Liver (tissue), 3 donors: ENCODE data around the gene IGSF6.

Experiments used
- EGR1 ChIP-seq, 2 donors: IDR thresholded peaks; 2 replicates each; pipeline ENCODE4 v1.6.1; 2016 to 2018; ENCODE audit warnings: antibody characterized with exemption in 2 of 2, low read depth in 2 of 2
- FOXA1 ChIP-seq: IDR thresholded peaks from 2 replicates; pipeline ENCODE4 v1.6.1; 2016; ENCODE audit warnings: antibody characterized with exemption
- GABPA ChIP-seq, 2 donors: IDR thresholded peaks in 1 of 2; conservative IDR thresholded peaks in 1 of 2; 2 replicates each; pipeline ENCODE4 v1.6.1; 2016; ENCODE audit warnings: antibody characterized with exemption in 2 of 2, mild to moderate bottlenecking in 1 of 2, moderate library complexity in 1 of 2
- JUND ChIP-seq, 2 donors: IDR thresholded peaks; 2 replicates each; pipeline ENCODE4 v1.6.1; 2016; ENCODE audit warnings: antibody characterized with exemption in 2 of 2
- RAD21 ChIP-seq, 2 donors: IDR thresholded peaks; 2 replicates each; pipeline ENCODE4 v1.6.1; 2016; ENCODE audit warnings: antibody characterized with exemption in 2 of 2, mild to moderate bottlenecking in 2 of 2
- TAF1 ChIP-seq: conservative IDR thresholded peaks from 2 replicates; pipeline ENCODE4 v1.6.1; 2016; ENCODE audit warnings: antibody characterized with exemption, mild to moderate bottlenecking
- YY1 ChIP-seq: IDR thresholded peaks from 2 replicates; pipeline ENCODE4 v1.6.1; 2016; ENCODE audit warnings: antibody characterized with exemption, mild to moderate bottlenecking
- TF ChIP-seq, protein P1 (sequence below): fragments of 150-350 bp; IDR thresholded peaks from 2 replicates; pipeline ENCODE4 v1.5.1; 2017; ENCODE audit warnings: improper control_type of control experiment, low read depth, low read length; ENCODE audit not compliant: missing input control
- TF ChIP-seq, protein P2 (sequence below): IDR thresholded peaks from 2 replicates; pipeline ENCODE4 v1.6.1; 2016; ENCODE audit warnings: antibody characterized with exemption, mild to moderate bottlenecking
- TF ChIP-seq, protein P3 (sequence below): IDR thresholded peaks from 2 replicates; pipeline ENCODE4 v1.6.1; 2016; ENCODE audit warnings: antibody characterized with exemption
- TF ChIP-seq, protein P4 (sequence below): IDR thresholded peaks from 2 replicates; pipeline ENCODE4 v1.6.1; 2016; ENCODE audit warnings: antibody characterized with exemption
- TF ChIP-seq, protein P5 (sequence below): IDR thresholded peaks from 2 replicates; pipeline ENCODE4 v1.6.1; 2016; ENCODE audit warnings: antibody characterized with exemption
- donor health status: healthy.
- donor health status: healthy.

DNA sequence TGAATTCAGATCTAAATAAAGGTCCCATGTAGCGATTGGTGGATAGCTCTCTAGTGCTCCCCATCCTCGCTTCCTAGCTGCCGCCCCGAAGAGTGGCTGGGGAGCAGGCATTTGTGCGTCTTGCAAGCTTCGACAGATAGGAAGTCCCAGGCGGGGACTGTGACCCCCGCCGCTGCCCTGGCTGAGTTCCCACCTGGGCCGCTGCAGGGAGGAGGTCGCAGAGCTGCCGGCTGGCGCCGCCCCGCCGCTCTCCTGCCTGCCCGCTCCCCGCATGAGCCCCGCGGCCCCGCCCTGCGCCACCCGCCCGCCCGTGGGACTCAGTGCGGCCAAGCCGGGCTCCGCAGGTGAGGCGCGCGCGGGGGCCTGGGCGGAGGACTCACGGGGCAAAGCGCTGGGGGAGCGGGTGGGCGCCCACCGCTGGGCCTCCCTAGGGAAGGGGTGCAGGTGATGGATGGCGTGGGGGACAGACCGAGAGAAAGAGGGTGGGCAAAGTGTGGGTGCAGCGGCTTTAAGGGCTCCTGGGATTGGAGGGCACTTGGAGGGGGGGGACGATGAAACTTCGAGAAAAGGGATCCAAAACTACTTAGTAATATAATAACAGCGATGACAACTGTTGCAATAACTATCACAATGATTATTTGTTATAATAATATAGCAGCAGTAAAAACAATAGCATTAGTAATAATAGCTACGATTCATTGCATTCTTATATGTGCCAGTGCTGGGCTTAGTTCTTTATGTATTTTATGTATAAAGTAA is 11.7 kb upstream of the IGSF6 start, which contains the start of gene OTOA:
- TF ChIP-seq RAD21 (IDR thresholded peaks at IDR 0.05) (no peak), TAF1 (no peak), YY1 (no peak), EGR1 (IDR thresholded peaks at IDR 0.05; ENCODE audit: low read depth in 2 of 2) (no peak), FOXA1 (no peak), GABPA (IDR thresholded peaks at IDR 0.05 in 1 of 2, conservative IDR thresholded peaks at IDR 0.05 in 1 of 2) (no peak), JUND (IDR thresholded peaks at IDR 0.05) (no peak)
- TF ChIP-seq, protein P1, sequence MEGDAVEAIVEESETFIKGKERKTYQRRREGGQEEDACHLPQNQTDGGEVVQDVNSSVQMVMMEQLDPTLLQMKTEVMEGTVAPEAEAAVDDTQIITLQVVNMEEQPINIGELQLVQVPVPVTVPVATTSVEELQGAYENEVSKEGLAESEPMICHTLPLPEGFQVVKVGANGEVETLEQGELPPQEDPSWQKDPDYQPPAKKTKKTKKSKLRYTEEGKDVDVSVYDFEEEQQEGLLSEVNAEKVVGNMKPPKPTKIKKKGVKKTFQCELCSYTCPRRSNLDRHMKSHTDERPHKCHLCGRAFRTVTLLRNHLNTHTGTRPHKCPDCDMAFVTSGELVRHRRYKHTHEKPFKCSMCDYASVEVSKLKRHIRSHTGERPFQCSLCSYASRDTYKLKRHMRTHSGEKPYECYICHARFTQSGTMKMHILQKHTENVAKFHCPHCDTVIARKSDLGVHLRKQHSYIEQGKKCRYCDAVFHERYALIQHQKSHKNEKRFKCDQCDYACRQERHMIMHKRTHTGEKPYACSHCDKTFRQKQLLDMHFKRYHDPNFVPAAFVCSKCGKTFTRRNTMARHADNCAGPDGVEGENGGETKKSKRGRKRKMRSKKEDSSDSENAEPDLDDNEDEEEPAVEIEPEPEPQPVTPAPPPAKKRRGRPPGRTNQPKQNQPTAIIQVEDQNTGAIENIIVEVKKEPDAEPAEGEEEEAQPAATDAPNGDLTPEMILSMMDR = no peak
- TF ChIP-seq, protein P2, sequence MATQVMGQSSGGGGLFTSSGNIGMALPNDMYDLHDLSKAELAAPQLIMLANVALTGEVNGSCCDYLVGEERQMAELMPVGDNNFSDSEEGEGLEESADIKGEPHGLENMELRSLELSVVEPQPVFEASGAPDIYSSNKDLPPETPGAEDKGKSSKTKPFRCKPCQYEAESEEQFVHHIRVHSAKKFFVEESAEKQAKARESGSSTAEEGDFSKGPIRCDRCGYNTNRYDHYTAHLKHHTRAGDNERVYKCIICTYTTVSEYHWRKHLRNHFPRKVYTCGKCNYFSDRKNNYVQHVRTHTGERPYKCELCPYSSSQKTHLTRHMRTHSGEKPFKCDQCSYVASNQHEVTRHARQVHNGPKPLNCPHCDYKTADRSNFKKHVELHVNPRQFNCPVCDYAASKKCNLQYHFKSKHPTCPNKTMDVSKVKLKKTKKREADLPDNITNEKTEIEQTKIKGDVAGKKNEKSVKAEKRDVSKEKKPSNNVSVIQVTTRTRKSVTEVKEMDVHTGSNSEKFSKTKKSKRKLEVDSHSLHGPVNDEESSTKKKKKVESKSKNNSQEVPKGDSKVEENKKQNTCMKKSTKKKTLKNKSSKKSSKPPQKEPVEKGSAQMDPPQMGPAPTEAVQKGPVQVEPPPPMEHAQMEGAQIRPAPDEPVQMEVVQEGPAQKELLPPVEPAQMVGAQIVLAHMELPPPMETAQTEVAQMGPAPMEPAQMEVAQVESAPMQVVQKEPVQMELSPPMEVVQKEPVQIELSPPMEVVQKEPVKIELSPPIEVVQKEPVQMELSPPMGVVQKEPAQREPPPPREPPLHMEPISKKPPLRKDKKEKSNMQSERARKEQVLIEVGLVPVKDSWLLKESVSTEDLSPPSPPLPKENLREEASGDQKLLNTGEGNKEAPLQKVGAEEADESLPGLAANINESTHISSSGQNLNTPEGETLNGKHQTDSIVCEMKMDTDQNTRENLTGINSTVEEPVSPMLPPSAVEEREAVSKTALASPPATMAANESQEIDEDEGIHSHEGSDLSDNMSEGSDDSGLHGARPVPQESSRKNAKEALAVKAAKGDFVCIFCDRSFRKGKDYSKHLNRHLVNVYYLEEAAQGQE = no peak
- TF ChIP-seq, protein P3, sequence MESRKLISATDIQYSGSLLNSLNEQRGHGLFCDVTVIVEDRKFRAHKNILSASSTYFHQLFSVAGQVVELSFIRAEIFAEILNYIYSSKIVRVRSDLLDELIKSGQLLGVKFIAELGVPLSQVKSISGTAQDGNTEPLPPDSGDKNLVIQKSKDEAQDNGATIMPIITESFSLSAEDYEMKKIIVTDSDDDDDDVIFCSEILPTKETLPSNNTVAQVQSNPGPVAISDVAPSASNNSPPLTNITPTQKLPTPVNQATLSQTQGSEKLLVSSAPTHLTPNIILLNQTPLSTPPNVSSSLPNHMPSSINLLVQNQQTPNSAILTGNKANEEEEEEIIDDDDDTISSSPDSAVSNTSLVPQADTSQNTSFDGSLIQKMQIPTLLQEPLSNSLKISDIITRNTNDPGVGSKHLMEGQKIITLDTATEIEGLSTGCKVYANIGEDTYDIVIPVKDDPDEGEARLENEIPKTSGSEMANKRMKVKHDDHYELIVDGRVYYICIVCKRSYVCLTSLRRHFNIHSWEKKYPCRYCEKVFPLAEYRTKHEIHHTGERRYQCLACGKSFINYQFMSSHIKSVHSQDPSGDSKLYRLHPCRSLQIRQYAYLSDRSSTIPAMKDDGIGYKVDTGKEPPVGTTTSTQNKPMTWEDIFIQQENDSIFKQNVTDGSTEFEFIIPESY = no peak
- TF ChIP-seq, protein P4, sequence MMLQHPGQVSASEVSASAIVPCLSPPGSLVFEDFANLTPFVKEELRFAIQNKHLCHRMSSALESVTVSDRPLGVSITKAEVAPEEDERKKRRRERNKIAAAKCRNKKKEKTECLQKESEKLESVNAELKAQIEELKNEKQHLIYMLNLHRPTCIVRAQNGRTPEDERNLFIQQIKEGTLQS = no peak
- TF ChIP-seq, protein P5, sequence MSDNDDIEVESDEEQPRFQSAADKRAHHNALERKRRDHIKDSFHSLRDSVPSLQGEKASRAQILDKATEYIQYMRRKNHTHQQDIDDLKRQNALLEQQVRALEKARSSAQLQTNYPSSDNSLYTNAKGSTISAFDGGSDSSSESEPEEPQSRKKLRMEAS = no peak
